Measurements from ENCODE around the gene AZU1. TPM values are rescaled to one million over a fixed set of nuclear protein-coding genes. Genes with fewer than 3 reads are reported as not detected.
A peak's percentile ranks its signal among the peaks of the same experiment; 100 is the strongest.

AZU1 gene
- polyA plus RNA-seq, 2 of the 4 experiments (the other 2 are of a cell fraction), result 0.31 to 0.32 TPM

- Histone ChIP-seq H3K4me1 (peaks cover 9% of the 10 kb centered on the region; the same call in 1 of the 3 replicates), H3K4me3 (peak overlapping the region; percentile 47), H3K9me3 (no peaks in the 10 kb centered on the region), H3K4me2 (peak overlapping the region; percentile 99), H3K27ac (peak overlapping the region; percentile 53 to 85; a peak in 5 of 6 replicates)
- ChIA-PET POLR2A (no interaction called here), CTCF (interaction anchor here (1.1 to 1.2 kb wide), 2 partner anchors 17 to 73 kb away, joined by 3 to 5 read pairs; no protein-coding TSS in a partner anchor)
- 0 out of 2 replicates have a peak, but pooled peaks have one; percentile 14 for TF ChIP-seq HOXB5 (CRISPR knock-in tag; IDR thresholded peaks at IDR 0.05)
- 0 out of 2 replicates have a peak, but pooled peaks have one; percentile 24 for TF ChIP-seq HOXB13 (CRISPR knock-in tag; IDR thresholded peaks at IDR 0.05; ENCODE audit: low read depth)
- no peak for TF ChIP-seq RNF2 (IDR thresholded peaks at IDR 0.05; ENCODE audit: borderline replicate concordance, low read depth)
- no peak for TF ChIP-seq BHLHE40 (IDR thresholded peaks at IDR 0.05; ENCODE audit: low read depth, low read length)
- peak; percentile 82 for TF ChIP-seq E2F6 (IDR thresholded peaks at IDR 0.05; ENCODE audit: borderline replicate concordance, low read depth)
- TF ChIP-seq MAX (IDR thresholded peaks at IDR 0.05), result peak; percentile 49; the same call in 1 of the 2 replicates
- 0% methylated on average over 5 of the region's 46 CpGs for WGBS (ENCODE audit: missing lambda C conversion rate)
- DNase-seq (ENCODE audit: low read depth in 1 of 2, low spot score in 1 of 2) (peak in 1 of 2 experiments; percentile 55), FAIRE-seq (no peak), ATAC-seq (peak; percentile 83 to 84)
Observed at GRCh38 chr19:843180-843835, 15.7 kb downstream of the AZU1 start.

- CTCF ChIA-PET, result interaction anchor here (1.0 to 1.2 kb wide), 2 partner anchors 12 to 73 kb away, joined by 3 to 5 read pairs; no protein-coding TSS in a partner anchor
- no peaks in the 10 kb centered on the region for H3K9me3 ChIP-seq
Observed at GRCh38 chr19:843836-844545, 16.4 kb downstream of the AZU1 start.

GRCh38 chr19:844546-844971, 16.9 kb downstream of the AZU1 start:
- CTCF ChIA-PET, result interaction anchor here (1.0 to 1.2 kb wide), 2 partner anchors 12 to 14 kb away, joined by 3 to 5 read pairs; no protein-coding TSS in a partner anchor
- no peak for DNase-seq (ENCODE audit: low read depth in 1 of 2, low spot score in 1 of 2)
- 37% methylated on average over 11 of the region's 11 CpGs for WGBS (ENCODE audit: missing lambda C conversion rate)

More at GRCh38 chr19:843836-844545, 16.4 kb downstream of the AZU1 start:
- TF ChIP-seq BCL3 (IDR thresholded peaks at IDR 0.05) (no peak), CHD4 (IDR thresholded peaks at IDR 0.05; ENCODE audit: borderline replicate concordance) (no peak), FOSL2 (IDR thresholded peaks at IDR 0.05) (no peak), FOSL2 (CRISPR knock-in tag; IDR thresholded peaks at IDR 0.05) (no peak), CEBPB (IDR thresholded peaks at IDR 0.05) (no peak), PBX3 (IDR thresholded peaks at IDR 0.05) (no peak), HDAC2 (IDR thresholded peaks at IDR 0.05) (no peak), MAFK (IDR thresholded peaks at IDR 0.05; ENCODE audit: partially characterized antibody) (no peak), SREBF2 (IDR thresholded peaks at IDR 0.05) (no peak), ZC3H11A (IDR thresholded peaks at IDR 0.05) (no peak)
- WGBS (ENCODE audit: missing lambda C conversion rate), result 0% methylated on average over 1 of the region's 70 CpGs
- Histone ChIP-seq H3K4me3 (peak overlapping the region; percentile 47), H3K27ac (peak overlapping the region; percentile 53 to 85; a peak in 5 of 6 replicates), H3K4me1 (peaks cover 9% of the 10 kb centered on the region; the same call in 1 of the 3 replicates), H3K4me2 (peak overlapping the region; percentile 99)
- DNase-seq (ENCODE audit: low read depth in 1 of 2, low spot score in 1 of 2), result no peak
- peak; percentile 42 to 44; a peak in 5 of 6 replicates for ATAC-seq
- FAIRE-seq, result no peak
- POLR2A ChIA-PET, result no interaction called here

More at GRCh38 chr19:844546-844971, 16.9 kb downstream of the AZU1 start:
- TF ChIP-seq CHD4 (IDR thresholded peaks at IDR 0.05; ENCODE audit: borderline replicate concordance) (no peak), NR3C1 (IDR thresholded peaks at IDR 0.05) (no peak)
- Histone ChIP-seq H3K9me3 (no peaks in the 10 kb centered on the region), H3K4me2 (peak overlapping the region; percentile 99), H3K27ac (peak overlapping the region in 1 of 2 experiments; percentile 85; a peak in 4 of 6 replicates), H3K4me3 (peak overlapping the region; percentile 47; the same call in 1 of the 3 replicates), H3K4me1 (peaks cover 9% of the 10 kb centered on the region; the same call in 1 of the 3 replicates)
- ATAC-seq (no peak), FAIRE-seq (no peak)
- POLR2A ChIA-PET, result no interaction called here
